Measurements from ENCODE around the gene MPI. TPM values are rescaled to one million over a fixed set of nuclear protein-coding genes. Genes with fewer than 3 reads are reported as not detected.

Gene MPI
- total and polyA plus RNA-seq, 10 of the 15 experiments (the other 5 are each of a cell fraction or from before 2014, with no cell fraction given), result 35.6 to 93.9 (median 44.1) TPM

GRCh38 chr15:74873036-74873755 lies 16.6 kb upstream of the MPI start, which contains the start of gene SCAMP2 (continued):
- TF ChIP-seq RELB (IDR thresholded peaks at IDR 0.05; ENCODE audit: low read depth) (peak; percentile 97), MLLT1 (IDR thresholded peaks at IDR 0.05) (peak; percentile 55), ZNF207 (IDR thresholded peaks at IDR 0.05; ENCODE audit: borderline replicate concordance) (peak; percentile 87; the same call in 1 of the 2 replicates), ZBTB40 (IDR thresholded peaks at IDR 0.05; ENCODE audit: borderline replicate concordance) (peak; percentile 77; the same call in 1 of the 2 replicates), E4F1 (IDR thresholded peaks at IDR 0.05; ENCODE audit: borderline replicate concordance, partially characterized antibody) (peak; percentile 95), BACH1 (IDR thresholded peaks at IDR 0.05; ENCODE audit: borderline replicate concordance) (no peak), YY1 (IDR thresholded peaks at IDR 0.05; ENCODE audit: low read depth, low read length) (0 out of 2 replicates have a peak, but pooled peaks have one; percentile 33), TAF1 (IDR thresholded peaks at IDR 0.05; ENCODE audit: borderline replicate concordance, low read depth, low read length) (peak; percentile 76), NFXL1 (IDR thresholded peaks at IDR 0.05; ENCODE audit: borderline replicate concordance) (no peak), NBN (IDR thresholded peaks at IDR 0.05) (peak; percentile 93), HCFC1 (IDR thresholded peaks at IDR 0.05; ENCODE audit: low read length) (0 out of 2 replicates have a peak, but pooled peaks have one; percentile 30), PBX3 (IDR thresholded peaks at IDR 0.05; ENCODE audit: insufficient replicate concordance, low read depth, low read length) (peak; percentile 99), CEBPZ (IDR thresholded peaks at IDR 0.05; ENCODE audit: low read depth, low read length) (no peak)

Measured in GM12878 (cell line).